A673 (cell line): ENCODE measurements around the gene ROCK1.

Source experiments
- CTCF ChIP-seq: fragments of 300-800, 200-600 bp; sonication (generic); conservative IDR thresholded peaks from 2 replicates; pipeline ENCODE4 v1.5.1; 2017; ENCODE audit warnings: low read depth, mild to moderate bottlenecking, antibody characterized with exemption, low read length, moderate library complexity, mixed read lengths
- EZH2 ChIP-seq: fragments of 200-600 bp; sonication (generic); IDR thresholded peaks from 2 replicates; pipeline ENCODE4 v1.6.1; 2017; ENCODE audit warnings: borderline replicate concordance, low read depth, mild to moderate bottlenecking, mixed read lengths, antibody characterized with exemption, low read length; ENCODE audit not compliant: poor library complexity, severe bottlenecking

- TF ChIP-seq EZH2 (no peak), CTCF (no peak)
These were observed 34.4 kb upstream of the ROCK1 start for GRCh38 chr18:21146016-21146415.
